Measurements from ENCODE around the gene INSYN2B.

- no peak for TF ChIP-seq CTCF (IDR thresholded peaks at IDR 0.05)
- TF ChIP-seq POLR2A (IDR thresholded peaks at IDR 0.05), result no peak
These were observed 37.3 kb downstream of the INSYN2B start for GRCh38 chr5:169943026-169943425.
